CD4-positive, alpha-beta T cell treated with Interleukin-21 for 1 hour (primary cell): Measurements from ENCODE around the gene COX10.

Experiments
- DNase-seq: peaks from one replicate; pipeline ENCODE4 v3.0.0-alpha.2; 2020

Gene COX10

DNA sequence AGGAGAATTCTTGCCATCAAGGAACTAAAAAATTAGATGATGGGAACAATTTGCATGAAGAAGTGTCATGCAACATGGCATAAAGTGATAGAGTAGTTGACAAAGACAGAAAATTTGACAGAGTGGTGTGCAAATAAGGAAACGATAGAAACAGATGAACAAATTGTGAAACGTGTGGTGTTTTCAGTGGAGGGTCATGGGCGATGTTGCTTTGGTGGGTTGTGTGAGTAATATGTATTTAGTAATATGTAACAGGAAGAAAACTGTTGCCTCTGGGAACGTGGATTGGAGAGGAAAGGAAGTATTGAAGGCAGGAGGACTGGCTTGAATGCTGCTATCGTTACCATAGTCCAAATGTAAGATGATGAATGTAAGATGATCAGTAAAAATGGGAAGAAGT, 3.6 kb downstream of the COX10 start:
- DNase-seq: no peak

DNA sequence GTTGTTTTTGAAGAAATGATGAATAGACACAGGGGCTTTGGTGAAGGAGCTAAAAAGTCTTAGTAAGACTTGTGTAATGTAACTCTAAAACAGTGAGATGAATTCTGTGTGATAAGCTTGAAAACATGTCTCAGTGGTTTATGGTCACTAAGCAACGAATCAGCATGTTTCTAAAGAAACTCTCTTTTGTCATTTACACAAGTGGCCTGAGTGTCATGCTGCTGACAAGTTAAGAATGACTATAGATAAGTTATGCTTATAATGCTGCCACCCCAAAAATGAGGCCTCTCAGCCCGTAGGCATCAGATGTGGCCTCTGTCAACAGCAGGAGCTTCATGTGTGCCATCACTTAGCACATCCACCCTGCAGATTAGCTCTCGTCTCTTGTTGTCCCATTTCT, 8.7 kb downstream of the COX10 start:
- no peak for DNase-seq

DNA sequence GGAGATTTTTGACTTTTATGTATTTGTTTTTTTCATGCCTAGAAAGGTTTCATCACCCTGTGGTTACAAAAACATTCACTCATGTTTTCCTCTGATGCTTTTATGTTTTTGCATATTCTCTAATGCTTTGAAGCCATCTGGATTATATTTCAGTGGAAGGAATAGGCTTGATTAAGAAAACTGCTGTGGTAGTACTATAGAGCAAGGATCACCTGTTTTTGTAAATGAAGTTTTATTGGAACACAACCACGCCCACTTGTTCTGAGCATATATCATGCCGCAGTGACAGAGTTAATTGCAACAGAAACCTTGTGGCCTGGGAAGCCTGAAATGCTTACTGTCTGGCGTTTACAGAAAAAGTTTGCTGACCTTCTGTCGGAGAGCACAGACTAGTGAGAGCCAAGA, 11.5 kb downstream of the COX10 start:
- no peak for DNase-seq

DNA sequence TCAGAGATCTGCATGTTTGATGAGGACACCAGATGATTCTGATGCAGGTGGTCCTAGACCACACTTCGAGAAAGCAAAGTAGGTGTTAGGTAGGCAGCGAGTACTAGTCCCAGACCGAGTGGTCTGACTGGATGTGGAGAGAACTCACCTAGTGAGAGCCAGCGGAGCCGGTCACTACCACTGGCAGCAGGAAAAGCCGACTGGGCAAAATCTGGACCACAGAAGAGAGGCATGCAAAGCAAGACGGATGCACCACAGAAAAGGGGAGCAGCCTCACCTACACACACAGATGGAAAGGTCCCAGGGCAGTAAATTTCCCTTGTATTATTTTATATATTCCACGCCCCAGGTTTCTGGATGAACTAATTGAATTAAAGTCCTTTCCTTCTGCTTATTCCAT, 13.5 kb downstream of the COX10 start:
- no peak for DNase-seq

DNA sequence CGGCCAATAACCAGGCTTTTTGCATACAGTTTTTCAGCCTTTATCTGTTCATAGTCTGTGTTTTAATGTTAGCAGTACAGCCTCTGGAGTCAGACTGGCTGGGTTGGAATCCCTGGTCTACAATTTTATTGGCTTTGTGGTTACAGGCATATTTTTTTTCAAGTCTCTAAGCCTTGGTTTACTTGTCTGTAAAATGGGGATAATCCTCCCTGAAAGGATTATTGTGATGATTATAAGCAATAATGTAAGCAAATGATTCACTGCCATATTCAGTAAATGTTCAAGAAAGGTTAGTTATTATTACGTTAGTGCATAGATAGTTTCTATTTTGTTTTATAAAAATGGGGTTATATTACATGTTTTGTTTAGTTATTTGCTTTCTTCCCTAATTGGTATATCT, 15.7 kb downstream of the COX10 start:
- no peak for DNase-seq

DNA sequence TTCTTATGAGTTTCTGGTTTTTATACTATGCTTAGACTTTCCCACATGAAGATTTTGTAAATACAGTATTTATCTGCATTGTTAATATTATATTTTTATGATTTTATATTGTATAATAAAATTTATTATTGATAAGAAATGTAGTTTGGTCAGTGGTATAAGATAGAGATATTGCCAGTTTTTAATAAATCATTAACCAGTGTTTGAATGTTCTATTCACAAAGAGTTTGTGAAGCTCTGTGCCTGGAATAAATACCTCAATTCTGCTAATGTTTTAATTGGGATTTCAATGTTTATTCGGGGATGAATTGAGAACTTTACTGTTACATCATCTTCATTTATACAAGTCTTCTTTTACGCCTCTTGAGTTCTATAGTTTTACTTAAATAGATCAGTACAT, 16.9 kb downstream of the COX10 start:
- no peak for DNase-seq

DNA sequence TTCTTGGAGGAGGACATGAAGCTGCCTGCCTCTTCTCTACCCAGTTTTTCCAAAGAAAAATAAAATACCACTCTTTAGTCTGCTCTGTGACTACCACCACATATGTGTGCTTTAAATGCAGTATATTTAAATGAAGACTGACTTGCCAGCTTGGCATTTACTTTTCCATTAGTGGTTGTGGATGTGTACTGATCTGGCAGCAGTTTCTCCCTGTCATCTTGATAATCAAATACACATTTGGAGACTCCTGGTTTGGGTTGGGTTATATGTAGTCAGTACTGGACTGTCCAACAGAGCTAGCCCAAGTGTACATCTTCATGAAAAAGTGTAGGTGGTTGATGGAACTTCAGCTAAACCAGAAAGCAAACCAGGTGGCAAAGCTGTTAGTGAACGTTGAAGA, 19.9 kb downstream of the COX10 start:
- no peak for DNase-seq

DNA sequence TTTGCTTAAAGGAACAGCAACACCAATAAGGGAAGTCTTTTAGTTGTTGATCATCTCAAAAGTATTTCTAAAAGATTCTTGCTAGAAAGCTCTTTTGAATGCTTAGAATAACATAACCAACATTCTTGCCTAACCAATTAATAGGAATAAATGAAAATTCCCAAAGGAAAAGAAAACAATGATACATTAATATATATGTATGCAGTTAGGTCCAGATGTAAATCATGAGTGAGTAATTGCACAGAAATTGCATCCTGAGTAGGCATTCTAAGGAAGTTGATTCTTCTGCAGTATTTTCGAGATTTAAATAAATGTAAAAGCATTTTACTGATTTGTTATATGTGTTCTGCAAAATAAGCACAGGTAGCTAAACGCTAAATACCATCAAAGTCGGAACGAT, 22.1 kb downstream of the COX10 start:
- DNase-seq: no peak

DNA sequence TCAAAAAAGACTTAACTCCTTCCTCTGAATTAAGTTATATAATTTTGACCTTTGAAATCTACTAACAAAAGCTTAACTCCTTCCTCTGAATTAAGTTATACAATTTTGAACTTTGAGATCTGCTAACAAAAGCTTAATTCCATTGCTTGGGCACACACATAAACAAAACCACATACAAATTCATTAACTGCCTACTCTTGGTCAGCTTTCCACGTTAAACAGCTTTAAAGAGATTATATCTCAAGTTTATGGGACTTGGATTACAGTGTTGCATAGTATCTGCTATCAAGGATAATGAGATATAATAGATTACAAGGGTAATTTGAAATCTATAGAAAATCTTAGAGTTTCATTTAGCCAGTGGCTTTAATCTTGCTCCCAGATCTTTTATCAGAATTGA, 23.5 kb downstream of the COX10 start:
- DNase-seq: no peak

DNA sequence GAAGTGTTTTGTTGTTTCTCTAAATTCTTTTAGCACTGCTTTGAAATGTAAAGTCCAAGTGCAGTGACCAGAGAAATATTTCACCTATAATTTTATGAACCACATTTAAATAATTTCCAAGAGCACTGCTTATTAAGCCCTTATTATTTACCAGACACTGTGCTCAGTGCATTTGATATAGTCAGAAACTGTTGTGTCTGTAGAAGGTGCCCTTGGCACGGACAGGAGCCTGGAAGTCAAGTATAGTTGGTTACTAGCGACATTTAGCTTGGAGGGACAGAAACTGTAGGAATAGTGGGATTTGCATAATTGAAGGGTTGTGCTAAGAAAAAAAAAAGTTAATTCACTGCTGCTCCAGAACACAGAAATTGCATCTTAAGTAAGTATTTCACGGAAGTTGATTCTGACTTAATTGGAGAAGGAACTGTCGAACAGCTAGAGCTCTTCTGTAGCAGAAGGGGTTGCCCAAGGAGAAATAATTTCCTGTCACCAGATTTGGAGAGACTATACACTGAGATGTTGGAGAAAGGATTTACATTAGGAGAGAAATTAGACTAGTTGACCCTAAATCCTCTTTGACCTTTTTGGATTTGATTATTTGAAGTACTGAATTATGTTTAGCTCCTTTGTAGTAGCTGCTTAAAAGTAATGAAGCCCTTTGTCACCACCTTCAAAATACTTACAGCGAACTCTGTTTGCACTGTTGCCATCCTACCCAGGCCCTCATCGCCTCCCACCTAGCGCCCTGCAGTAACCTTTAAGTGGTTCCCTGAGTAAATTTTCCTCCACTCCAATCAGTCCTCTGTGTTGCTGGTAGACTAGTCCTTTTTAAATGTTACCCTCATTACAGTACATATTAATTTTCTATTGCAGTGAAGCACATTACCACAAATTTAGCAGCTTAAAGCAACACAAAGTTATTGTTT, 25.6 kb downstream of the COX10 start:
- no peak for DNase-seq

DNA sequence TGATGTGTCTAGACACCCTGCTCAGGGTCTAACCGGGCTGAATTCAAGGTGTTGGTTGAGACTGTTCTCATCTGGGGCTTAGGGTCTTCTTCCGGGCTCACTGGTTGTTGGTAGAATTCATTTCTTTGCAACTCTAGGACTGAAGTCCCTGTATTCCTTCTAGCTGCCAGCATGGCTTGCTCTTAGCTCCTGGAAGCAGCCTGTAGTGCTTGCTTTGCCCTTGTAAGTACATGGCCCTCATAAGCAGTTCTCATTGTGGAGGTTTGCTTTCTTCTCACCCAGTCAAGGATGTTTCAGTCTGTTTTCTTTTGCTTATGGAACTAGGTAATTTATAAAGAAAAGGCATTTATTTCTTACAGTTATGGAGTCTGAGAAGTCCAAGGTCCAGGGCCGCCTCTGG, 26.3 kb downstream of the COX10 start:
- DNase-seq: no peak

DNA sequence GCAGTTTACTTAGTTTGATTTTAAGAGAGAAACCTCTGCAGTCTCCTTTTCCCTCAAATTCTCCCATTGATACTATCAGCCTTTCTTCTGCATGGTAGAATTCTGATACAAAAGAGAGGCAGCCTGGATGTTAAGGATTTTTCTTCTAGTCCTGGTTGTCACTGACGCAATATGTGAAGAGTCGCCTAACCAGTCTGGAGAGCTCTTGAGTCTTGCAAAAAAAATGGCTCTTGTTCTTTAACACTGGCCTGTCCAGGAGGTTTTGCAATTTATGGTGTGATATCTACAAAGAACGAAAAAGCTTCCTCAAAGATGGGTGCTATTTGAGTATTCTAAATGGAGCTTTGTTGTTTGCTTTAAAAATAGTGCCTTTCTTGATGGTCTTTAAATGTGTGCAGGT, 28.9 kb downstream of the COX10 start:
- no peak for DNase-seq

DNA sequence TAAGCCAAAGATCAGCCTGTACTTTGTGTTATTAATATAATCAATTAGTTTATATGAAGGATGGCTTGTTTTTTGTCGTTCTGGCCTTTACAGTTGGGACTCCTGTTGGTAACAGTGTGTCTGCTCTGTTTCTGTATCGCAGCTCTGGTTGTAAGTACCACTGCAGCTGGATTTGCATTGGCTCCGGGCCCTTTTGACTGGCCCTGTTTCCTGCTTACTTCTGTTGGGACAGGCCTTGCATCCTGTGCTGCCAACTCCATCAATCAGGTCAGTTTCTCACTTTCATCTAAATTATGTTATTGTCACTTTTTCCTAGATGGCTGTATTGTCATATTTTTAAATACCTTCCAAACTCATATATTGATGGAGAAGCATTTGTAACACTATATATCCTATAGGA, 32.7 kb downstream of the COX10 start:
- DNase-seq: no peak

DNA sequence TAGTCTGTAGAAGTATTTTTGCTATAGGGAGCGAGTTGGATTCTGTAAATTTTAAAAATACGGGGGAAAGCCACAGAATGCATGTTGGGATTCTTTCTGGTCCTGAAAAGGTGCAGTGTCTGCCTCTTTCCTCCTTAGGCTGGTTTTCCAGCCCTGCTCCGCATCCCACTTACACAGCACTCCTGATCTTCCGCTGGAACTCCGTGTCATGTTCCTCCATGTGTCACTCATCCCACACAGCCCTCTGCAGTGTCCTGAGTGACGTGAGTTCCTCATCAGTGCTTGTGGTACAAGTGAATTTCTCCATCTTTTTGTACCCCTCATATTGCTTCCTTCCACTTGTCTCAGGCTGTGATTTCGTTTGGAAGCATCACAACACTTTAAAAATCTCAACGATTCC, 34.5 kb downstream of the COX10 start:
- no peak for DNase-seq

DNA sequence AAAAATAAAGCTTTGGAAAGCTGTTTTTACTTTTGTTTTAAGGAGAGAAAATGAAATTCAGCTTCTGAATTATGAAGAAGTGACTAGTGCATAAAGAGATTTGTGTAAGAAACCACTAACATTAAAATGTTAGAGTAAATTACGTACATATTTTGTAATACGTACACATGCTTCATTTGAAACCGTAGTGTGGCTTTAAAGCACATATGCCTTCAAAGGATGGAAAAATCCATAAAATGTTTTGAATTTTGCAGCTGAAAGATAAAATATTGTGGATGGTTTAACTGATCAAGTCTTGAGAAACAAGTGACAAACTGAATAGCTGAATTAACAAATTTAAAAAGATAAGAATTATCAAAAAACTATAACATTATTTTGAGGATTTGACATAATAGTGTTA, 35.4 kb downstream of the COX10 start:
- no peak for DNase-seq

DNA sequence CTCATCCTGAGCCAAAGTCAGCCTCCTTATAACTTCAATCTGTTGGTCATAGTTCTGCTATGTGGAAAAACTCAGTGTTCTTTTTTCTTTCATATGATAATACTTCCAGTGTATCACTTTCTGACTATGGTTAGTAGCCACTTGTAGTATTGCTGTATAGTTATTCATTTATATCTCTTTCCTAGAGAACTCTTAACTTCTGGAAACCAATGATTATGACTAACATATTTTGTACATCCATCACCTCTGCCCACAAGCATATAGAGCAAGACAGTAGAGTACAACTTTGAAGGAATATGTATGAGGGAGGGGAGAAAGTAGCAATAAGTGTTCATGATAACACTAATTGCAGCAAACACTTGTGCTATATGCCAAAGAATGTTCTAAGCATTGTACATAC, 38.6 kb downstream of the COX10 start:
- no peak for DNase-seq

DNA sequence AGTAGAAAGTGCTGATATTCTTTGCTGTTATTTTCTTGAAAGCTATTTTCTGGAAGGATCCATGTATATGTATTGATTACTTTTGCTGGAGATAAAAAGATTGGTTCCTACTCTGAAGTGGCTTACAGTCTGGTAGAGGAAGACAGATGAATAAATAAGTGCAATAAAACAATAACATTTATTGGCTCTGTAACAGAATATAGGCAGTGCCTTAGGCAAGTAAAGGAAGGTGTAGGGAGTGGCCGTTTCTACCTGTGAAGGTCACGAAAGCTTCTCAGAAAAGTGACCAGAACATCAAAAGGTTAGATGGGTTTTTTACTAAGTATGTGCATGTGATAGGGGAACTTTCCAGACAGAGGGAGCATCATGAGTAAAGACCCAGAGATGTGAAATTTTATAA, 43.1 kb downstream of the COX10 start:
- no peak for DNase-seq

DNA sequence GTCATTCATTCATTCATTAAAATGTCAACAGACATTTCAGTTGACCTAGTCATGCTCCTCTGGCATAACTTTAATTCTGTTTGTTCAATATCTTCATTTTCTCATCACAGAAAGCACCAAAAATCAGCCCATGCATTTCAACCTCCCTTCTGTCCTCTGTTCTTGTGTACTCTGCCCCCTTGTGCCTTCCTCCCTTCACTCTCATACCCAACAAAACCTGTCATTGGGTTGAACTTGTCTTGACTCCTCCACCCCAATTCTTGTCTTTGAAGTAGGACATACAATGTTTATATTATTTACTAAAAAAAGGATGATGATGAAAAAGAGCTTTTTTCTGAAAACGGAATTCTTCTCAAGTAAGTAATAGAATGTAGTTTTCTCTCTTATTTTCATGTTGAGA, 43.8 kb downstream of the COX10 start:
- DNase-seq: no peak

DNA sequence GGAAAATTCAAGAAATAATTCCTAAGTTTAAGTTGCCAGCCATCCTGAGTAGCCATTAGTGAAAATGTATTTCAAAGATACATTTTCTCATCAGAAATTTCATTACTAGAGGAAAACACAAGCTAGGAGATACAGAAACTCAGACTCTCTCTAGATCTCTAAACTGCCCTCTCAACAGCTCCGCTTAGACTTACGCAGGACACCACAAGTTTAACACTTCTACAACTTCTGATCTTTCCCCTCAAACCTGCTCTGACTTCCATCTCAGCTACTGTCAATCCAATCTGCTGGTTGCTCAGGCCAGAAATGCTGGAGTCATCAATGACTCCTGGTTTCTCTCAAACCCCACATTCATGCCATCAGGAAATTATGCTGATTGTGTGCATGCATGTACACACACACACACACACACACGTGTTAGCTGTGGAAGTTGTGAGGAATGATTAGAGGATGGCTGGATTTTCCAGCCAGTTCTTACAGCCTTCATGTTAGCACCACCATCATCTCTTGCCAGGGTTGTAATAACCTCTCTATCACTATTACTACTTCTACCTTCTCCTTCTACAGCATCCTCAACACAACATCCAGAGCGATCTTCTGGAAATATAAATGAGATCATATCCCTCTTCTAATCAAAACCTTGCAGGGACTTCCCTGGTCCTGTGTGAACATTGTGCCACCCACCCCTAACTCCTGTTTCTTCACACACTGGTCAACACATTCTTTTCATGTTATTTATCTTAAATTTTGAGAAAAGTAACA, 47.1 kb downstream of the COX10 start:
- no peak for DNase-seq

DNA sequence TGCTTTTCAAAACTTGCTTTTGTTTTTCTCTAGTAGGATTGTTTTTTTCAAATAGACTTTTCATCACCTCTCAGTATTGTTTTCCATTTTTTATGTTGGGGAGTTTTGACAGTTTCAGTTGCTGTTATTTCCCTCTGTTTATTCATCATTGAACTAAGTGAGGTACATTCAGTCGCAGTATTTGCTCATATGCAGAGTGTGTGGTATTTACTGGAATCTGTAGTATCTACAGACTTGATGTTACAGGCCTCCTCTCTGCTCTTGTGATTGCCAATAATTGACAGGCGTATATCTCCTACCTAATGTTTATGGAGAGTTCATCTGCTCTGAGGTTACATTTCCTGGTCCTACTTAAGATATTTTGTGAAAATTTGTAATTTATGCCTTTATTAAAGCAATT, 49.6 kb downstream of the COX10 start:
- DNase-seq: peak; percentile 21

DNA sequence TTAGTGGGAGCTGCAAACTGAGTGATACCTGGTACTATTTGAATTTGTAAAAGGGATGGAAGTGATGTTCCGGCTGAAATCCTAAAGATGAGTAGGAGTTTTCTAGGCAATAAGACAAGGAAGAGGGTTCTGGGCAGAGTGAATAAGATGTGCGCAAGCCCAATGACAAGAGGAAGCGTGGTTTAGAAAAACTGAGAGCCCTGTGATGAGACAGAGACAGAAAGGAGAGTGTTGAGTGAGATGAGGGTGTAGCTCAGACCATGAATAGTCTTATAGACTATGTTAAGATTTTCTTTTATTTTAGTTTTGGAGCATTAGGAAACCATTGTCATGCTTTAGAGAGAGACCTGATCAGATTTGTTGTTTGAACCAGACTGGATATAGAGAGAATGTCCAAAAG, 50.2 kb downstream of the COX10 start:
- no peak for DNase-seq

DNA sequence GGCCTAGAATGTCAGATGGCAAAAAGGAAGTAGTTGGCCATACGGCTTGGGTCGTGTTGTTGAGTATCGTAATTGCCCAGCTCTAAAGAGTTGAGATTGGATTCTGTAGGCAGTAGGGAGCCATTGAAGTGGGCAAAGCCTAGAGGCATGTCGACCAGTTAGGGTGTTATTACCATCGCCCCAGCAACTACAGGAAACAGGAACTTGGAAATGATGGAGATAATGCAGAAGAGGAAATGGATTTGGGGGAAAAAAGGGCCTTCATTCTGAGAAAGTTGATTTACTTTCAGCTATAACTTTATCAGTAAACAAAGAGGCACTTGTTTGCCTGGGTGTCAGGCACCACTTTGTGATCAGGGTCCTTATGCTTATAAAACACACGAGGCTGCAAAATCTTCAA, 52.6 kb downstream of the COX10 start:
- no peak for DNase-seq

DNA sequence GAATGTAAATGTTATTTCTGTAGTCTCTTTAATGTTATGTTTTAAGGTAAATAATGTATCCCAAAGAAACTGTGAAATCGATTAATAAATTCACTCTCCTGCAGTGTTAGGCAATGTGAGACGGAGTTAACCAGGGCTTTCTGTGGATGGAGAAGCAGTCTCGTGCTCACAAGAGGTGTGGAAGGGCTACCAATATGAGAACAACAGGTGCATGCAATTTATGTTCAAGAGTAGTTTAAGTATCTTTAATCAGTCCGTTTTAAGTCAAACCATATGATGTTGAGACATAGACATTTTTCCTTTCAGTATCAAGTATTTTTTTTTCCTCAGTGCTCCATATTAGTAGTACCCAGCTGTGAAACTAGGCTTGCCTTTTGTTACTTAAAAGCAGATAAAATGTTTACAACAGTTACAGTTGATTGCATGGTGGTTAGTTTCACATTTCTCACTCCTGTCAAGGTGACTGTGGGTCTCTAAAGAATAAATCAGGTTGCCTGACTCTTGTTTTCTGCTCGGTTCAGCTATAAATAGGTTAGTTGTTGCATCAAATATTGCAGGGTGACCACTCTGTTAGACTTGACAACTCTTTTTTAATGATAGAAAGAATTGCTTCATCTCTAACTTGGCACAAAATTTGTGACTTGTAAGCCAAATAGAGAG, 54.4 kb downstream of the COX10 start:
- DNase-seq: no peak

DNA sequence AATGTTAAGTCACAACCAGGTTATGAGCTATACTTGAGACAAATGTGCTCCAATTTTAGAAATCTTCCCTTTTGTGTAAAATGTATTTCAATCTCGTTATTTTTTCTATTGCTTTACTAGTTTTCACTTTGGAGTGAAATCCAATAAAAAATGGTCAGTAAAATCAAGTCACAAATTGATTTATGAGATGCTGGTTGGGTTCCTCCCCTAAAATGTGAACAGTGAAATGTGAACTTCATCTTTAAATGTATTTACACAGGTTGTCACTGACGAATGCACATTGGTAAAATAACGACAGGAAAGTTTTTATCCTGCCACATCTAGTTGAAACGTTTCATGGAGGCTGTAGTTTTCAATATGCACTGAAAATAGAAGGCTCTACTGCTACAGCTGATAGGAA, 55.5 kb downstream of the COX10 start:
- no peak for DNase-seq
